GM10266 (cell line): ENCODE measurements around the gene YIPF7.
A peak's percentile ranks its signal among the peaks of the same experiment; 100 is the strongest.

Experiments used
- DNase-seq: peaks from one replicate; pipeline ENCODE4 v3.0.0; 2012; ENCODE audit errors: extremely low spot score
- TF ChIP-seq, protein P1 (sequence below): IDR thresholded peaks from 2 replicates; pipeline ENCODE4 v1.5.1; 2012; ENCODE audit warnings: mild to moderate bottlenecking, low read depth; ENCODE audit not compliant: control insufficient read depth, insufficient read depth; ENCODE audit errors: missing control alignments

The YIPF7 gene

DNA sequence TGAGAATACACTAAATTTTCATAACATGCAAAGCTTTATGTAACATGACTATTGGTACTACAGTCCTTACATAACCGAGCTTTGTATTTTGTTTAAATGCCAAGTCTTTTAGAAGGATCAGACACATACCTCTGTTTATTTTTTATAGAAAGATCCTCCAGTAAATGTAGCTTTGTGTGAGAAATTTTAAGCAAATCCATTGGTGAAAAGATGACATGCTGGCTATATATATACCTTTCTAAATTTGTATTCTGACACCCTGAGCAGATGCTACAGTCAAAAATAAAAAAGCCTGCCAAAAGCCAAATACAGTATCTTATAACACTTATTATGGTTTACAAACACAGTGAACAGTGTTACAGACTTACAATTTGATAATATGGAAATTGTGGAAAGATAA, at the start of gene YIPF7:
TSS of gene YIPF7 (minus strand) at position 201 of the 400 bp plus-strand sequence. CDS start 1,525 bp downstream, outside the sequence.
- TF ChIP-seq, protein P1, sequence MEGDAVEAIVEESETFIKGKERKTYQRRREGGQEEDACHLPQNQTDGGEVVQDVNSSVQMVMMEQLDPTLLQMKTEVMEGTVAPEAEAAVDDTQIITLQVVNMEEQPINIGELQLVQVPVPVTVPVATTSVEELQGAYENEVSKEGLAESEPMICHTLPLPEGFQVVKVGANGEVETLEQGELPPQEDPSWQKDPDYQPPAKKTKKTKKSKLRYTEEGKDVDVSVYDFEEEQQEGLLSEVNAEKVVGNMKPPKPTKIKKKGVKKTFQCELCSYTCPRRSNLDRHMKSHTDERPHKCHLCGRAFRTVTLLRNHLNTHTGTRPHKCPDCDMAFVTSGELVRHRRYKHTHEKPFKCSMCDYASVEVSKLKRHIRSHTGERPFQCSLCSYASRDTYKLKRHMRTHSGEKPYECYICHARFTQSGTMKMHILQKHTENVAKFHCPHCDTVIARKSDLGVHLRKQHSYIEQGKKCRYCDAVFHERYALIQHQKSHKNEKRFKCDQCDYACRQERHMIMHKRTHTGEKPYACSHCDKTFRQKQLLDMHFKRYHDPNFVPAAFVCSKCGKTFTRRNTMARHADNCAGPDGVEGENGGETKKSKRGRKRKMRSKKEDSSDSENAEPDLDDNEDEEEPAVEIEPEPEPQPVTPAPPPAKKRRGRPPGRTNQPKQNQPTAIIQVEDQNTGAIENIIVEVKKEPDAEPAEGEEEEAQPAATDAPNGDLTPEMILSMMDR, result no peak
- DNase-seq, result no peak

DNA sequence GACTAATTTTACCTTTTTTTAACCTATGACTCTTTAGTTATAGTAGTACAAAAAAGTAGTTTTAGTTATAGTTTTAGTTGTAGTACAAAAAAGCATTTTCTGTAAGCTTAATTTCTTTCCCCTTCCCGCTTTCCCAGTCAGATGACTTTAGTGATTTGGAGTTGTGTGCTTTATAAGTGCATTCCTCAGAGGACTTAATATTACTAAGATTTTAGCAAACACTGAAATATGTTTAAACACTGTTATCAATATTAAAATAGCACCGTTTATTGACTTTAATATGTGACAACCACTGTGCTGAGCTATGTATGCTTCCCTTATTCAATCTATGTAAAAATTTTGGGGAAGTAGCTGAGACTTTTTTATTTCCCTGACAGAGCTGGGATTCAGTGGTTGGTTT, 49.6 kb upstream of the YIPF7 start:
- DNase-seq, result no peak
- TF ChIP-seq, protein P1, result no peak

DNA sequence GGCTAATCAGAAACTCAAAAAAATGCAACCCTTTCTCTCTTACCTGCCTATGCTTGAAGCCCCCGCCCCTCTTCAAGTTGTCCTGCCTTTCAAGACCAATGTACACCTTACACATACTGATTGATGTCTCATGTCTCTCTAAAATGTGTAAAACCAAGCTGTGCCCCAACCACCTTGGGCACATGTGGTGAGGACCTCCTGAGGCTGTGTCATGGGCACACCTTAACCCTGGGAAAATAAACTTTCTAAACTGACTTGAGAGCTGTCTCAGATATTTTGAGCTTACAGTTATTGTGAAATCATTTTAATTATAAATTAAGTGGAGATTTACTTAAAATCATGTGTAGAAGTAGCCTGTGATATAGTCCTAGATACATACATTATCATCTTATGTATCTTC, 49.0 kb upstream of the YIPF7 start:
- TF ChIP-seq, protein P1, result no peak
- no peak for DNase-seq

DNA sequence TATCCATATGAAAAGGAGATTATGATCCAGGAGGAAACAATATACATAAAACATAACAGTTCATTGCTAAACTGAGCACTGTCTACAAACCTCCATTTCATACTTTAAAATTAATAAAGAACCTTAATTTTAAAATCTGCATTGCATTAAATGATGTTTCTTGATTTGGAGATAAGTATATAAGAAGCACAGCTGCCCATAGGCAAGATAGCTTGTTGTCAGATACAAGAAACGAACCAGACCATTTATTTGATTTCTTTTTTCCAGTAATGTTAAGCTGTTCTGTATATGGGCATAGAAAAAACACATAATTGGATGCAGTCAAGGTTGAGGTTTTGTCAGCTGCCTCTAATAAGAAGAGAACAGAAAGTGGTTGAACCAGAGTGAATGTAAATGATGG, 33.2 kb upstream of the YIPF7 start:
- no peak for DNase-seq
- TF ChIP-seq, protein P1, result no peak

DNA sequence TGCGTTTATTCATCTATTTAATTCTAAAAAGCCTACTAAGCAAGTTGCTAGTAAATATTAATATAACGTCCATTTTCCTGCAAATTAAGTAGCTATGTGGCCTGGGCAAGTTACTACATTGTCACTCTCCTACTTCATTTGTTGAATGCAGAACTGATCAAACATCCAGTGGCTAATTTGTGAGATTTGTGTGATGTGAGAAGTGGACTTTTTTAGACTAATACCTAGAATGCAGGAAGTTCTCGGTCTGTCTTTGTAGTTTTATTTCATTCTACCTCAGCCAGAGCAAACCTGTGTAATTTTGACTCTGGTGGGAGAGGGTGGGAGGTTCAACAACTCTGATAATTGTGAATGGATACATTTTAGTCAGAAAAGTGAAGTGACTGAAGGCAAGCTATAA, 27.6 kb upstream of the YIPF7 start:
- no peak for DNase-seq
- TF ChIP-seq, protein P1, result no peak

DNA sequence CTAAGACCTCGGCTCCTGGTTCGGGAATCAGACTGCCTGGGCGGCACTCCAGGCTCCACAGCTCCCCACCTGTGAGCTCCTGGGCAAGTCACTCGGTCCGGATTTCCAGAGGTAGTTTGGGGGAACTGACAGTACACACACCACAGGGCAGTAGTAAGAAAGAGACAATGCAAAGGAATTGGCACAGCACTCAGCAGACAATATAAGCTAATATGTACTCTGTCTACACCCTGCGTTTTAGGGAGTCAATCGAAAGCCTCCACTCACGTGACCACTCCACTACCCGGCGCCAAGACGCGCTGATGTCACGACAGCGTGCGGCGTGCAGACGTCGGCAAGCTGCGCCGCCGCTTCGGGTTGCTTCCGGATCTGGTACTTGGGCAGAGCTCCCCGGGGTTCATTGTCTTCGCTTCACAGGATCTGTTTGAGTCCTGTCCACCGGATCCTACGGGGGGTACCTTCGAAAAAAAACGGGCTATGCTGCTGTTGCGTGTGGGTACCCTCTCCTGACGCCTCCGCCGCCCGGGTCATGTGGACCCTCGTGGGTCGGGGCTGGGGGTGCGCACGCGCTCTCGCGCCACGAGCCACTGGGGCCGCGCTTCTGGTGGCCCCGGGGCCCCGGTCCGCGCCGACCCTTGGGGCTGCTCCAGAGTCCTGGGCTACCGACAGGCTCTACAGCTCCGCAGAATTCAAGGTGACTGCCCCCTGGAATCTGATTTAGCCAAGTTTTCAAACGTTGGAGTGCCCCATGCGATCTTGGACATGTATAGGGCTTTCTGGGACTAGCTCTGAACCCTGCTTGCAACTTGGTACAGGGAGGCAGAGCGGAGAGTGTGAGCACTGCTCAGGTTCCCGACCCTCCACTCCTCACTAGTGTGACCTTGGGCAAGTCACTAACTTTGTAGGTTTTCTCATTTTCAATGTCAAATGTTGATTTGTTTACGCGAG, 26.9 kb upstream of the YIPF7 start, which contains the start of gene GUF1:
TSS of gene GUF1 (plus strand) at position 327 of the 948 bp plus-strand sequence. CDS start at position 530, 203 bp downstream.
- TF ChIP-seq, protein P1, result no peak
- DNase-seq, result peak; percentile 87

- TF ChIP-seq, protein P1, result no peak
- DNase-seq, result no peak
Measured at GRCh38 chr4:44675366-44675765, 23.9 kb upstream of the YIPF7 start.
